Mucosa of rectum (tissue), 2 donors: ENCODE measurements around the gene SSTR4.

Experiments
- H3K27ac ChIP-seq, 2 donors: one replicate each; pipeline ENCODE4 v1.7.0; 2013; ENCODE audit warnings: inconsistent platforms in 2 of 2, low read depth in 2 of 2, low read length in 2 of 2
- H3K27me3 ChIP-seq, 2 donors: one replicate each; pipeline ENCODE4 v1.7.0; 2013; ENCODE audit warnings: low read length in 2 of 2; ENCODE audit not compliant: control insufficient read depth in 2 of 2, insufficient read depth in 2 of 2
- H3K36me3 ChIP-seq, 2 donors: one replicate each; pipeline ENCODE4 v1.7.0; 2013; ENCODE audit warnings: low read length in 2 of 2; ENCODE audit not compliant: control insufficient read depth in 2 of 2, insufficient read depth in 2 of 2
- H3K4me1 ChIP-seq, 2 donors: one replicate each; pipeline ENCODE4 v1.7.0; 2013; ENCODE audit warnings: low read length in 2 of 2, mild to moderate bottlenecking in 1 of 2; ENCODE audit not compliant: control insufficient read depth in 2 of 2, insufficient read depth in 2 of 2
- H3K4me3 ChIP-seq, 2 donors: one replicate each; pipeline ENCODE4 v1.7.0; 2013; ENCODE audit warnings: low read length in 2 of 2
- H3K9ac ChIP-seq, 2 donors: one replicate each; pipeline ENCODE4 v1.7.0; 2013; ENCODE audit warnings: low read length in 2 of 2, low read depth in 1 of 2, mild to moderate bottlenecking in 1 of 2
- H3K9me3 ChIP-seq, 2 donors: one replicate each; pipeline ENCODE4 v1.7.0; 2013; ENCODE audit warnings: low read length in 2 of 2; ENCODE audit not compliant: control insufficient read depth in 2 of 2
- donor health status: healthy.
- donor health status: Normal muscosa, but diverticular disease.

Gene SSTR4

GRCh38 chr20:23039136-23039875 is 4.2 kb downstream of the SSTR4 start:
- no peak overlapping the region for H3K9ac ChIP-seq
- no peaks in the 10 kb centered on the region for H3K36me3 ChIP-seq
- H3K4me3 ChIP-seq: no peak overlapping the region
- no peaks in the 10 kb centered on the region for H3K27me3 ChIP-seq
- no peaks in the 10 kb centered on the region for H3K9me3 ChIP-seq
- no peaks in the 10 kb centered on the region for H3K4me1 ChIP-seq
- no peak overlapping the region for H3K27ac ChIP-seq

- Histone ChIP-seq H3K4me1 (no peaks in the 10 kb centered on the region), H3K9ac (no peak overlapping the region), H3K9me3 (no peaks in the 10 kb centered on the region), H3K36me3 (no peaks in the 10 kb centered on the region), H3K4me3 (no peak overlapping the region), H3K27me3 (no peaks in the 10 kb centered on the region), H3K27ac (no peak overlapping the region)
Measured at GRCh38 chr20:23039885-23040508, 4.9 kb downstream of the SSTR4 start.

- Histone ChIP-seq H3K4me3 (no peak overlapping the region), H3K27me3 (peaks cover under 1 to 7% of the 10 kb centered on the region in 2 donors), H3K27ac (no peak overlapping the region), H3K9ac (no peak overlapping the region), H3K36me3 (no peaks in the 10 kb centered on the region), H3K4me1 (no peaks in the 10 kb centered on the region), H3K9me3 (no peaks in the 10 kb centered on the region)
Measured at GRCh38 chr20:23042270-23042669, 7.2 kb downstream of the SSTR4 start.

- Histone ChIP-seq H3K9ac (no peak overlapping the region), H3K9me3 (no peaks in the 10 kb centered on the region), H3K27ac (no peak overlapping the region), H3K4me3 (no peak overlapping the region), H3K27me3 (peaks cover 9 to 17% of the 10 kb centered on the region in 2 donors), H3K36me3 (no peaks in the 10 kb centered on the region), H3K4me1 (peaks cover 0 to 5% of the 10 kb centered on the region in 2 donors)
Measured at GRCh38 chr20:23043376-23043775, 8.3 kb downstream of the SSTR4 start.

DNA sequence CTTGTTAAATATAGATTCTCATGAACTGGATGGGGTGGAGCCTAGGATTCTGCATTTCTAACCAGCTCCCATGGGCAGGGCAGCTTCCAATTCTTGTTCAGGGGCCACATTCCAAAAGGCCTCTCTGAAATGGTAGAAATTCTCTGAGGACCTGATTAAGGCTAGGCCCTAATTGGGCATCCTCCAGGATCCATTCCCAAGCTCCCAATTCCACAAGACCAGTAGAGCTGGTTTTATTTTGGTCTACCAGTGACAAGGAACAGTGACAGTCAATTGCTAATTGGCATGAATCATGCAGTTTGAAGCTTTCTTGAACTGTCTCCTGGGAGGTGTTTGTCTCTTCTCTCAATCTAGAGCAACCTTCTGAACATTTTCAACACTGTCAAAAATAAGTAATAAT is 11.3 kb downstream of the SSTR4 start:
- Histone ChIP-seq H3K27ac (no peak overlapping the region), H3K4me1 (peaks cover 6 to 15% of the 10 kb centered on the region in 2 donors), H3K4me3 (no peak overlapping the region), H3K9ac (no peak overlapping the region), H3K9me3 (no peaks in the 10 kb centered on the region), H3K36me3 (no peaks in the 10 kb centered on the region), H3K27me3 (peaks cover 18 to 26% of the 10 kb centered on the region in 2 donors)

DNA sequence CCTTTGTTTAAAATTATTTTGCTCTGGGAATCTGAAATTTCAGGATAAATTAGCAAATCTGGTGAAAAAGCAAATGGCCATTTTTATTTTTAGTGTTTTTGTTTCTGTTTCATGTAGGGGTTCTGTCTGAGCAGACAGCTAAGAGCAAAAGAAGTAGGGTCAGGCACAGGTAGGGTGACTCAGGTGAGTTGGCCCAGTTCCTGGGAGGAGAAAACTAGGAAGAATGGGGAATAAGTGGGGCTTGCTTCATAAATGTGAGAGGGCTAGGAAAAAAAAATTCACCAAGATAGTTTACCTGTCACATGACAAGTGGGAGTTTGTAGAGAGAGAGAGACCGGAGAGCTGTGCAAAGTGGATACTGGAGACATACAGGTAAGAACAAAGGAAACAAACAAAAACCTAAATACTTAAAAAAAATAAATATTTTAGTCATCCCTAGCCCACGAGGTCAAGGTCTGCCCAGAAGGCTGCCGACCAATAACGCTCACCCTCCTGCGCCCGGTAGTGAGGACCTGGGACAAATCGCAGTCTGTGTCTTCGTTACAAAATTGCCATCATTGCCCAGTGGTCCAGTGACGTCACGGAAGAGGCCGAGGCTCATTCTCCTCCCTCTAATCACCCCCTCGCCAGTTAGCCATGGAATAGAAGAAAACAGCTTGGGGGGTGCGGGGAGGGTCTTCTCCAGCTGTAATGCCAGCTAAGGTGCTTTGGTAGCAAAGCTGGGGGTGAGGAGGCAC is 12.1 kb downstream of the SSTR4 start:
- Histone ChIP-seq H3K9ac (no peak overlapping the region), H3K36me3 (no peaks in the 10 kb centered on the region), H3K27ac (no peak overlapping the region), H3K27me3 (peaks cover 18 to 27% of the 10 kb centered on the region in 2 donors), H3K4me1 (peaks cover 6 to 15% of the 10 kb centered on the region in 2 donors), H3K9me3 (no peaks in the 10 kb centered on the region), H3K4me3 (peak overlapping the region; percentile 43 to 57)

DNA sequence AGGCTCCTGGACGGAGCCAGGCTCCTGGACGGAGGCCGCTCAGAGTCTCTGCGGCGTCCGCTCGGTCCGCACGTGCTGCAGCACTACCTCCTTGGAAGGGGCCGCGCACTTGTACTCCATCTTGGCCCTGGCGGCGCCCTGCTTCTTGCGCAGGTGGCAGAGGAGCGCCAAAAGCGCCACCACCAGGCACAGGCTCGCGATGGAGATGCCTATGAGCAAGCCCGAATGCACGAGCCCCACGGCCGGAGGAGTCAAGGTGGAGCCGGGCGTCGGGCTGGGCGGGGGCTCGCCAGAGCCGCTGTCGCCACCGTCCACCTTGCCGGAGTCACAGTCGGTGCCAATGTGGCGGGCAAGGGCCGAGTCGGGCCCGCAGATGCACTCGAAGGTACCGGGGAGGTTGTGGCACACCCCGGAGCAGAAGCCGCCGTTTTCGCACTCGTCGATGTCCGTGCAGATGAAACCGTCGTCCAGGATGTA is 12.7 kb downstream of the SSTR4 start:
- Histone ChIP-seq H3K4me3 (peak overlapping the region; percentile 43 to 57), H3K9me3 (no peaks in the 10 kb centered on the region), H3K4me1 (peaks cover 6 to 15% of the 10 kb centered on the region in 2 donors), H3K27ac (no peak overlapping the region), H3K36me3 (no peaks in the 10 kb centered on the region), H3K9ac (no peak overlapping the region), H3K27me3 (peaks cover 18 to 27% of the 10 kb centered on the region in 2 donors)

DNA sequence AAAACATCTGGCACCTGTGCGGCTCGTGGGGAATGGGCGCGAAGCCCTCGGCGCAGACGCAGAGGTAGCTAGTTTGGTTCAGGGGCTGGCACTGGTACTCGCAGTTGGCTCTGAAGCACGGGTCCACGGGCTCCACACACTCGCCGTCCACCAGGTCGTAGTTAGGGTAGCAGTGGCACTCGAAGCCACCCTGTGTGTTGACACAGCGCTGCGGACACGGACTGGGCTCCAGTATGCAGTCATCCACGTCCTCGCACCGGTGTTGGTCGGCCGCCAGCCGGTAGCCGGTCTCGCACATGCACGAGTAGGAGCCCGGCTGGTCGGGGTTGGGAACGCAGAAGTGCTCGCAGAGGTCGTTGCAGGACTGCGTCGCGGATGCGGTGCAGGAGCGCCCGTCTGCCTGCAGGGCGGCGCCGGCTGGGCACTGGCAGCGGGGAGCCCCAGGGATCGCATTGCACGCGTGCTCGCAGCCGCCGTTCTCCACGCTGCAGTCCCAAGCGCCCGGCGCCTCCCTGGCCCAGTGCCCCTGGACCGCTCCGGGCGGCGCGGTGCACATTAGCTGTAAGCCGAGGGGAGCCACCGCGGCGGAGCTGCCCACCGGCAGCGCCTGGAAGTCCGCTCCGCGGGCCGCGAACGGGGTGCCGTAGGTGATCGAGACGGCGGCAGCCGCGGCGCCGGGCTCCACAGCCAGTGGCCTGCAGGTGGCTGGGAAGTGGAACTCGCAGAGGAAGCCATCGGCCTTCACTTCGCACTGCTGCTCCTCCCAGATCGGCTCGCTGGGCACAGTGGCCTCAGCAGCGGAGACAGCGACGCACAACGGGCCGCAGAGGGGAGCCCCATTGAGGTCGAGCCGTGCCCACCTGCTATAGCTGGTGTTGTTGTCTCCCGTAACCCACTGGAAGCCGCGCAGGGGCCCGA is 13.4 kb downstream of the SSTR4 start:
- peaks cover 6 to 15% of the 10 kb centered on the region in 2 donors for H3K4me1 ChIP-seq
- H3K27ac ChIP-seq: peak overlapping the region; percentile 12 to 13
- peak overlapping the region; percentile 22 to 42 for H3K9ac ChIP-seq
- H3K9me3 ChIP-seq: no peaks in the 10 kb centered on the region
- H3K4me3 ChIP-seq: peak overlapping the region; percentile 43 to 57
- H3K27me3 ChIP-seq: peaks cover 23 to 27% of the 10 kb centered on the region in 2 donors
- H3K36me3 ChIP-seq: no peaks in the 10 kb centered on the region

- no peaks in the 10 kb centered on the region for H3K36me3 ChIP-seq
- peak within 1 kb of the TSS; percentile 43 to 57 for H3K4me3 ChIP-seq
- peak within 1 kb of the TSS; percentile 22 to 42 for H3K9ac ChIP-seq
- H3K27me3 ChIP-seq: peaks cover 23 to 27% of the 10 kb centered on the region in 2 donors
- no peaks in the 10 kb centered on the region for H3K9me3 ChIP-seq
- peaks cover 6 to 15% of the 10 kb centered on the region in 2 donors for H3K4me1 ChIP-seq
- H3K27ac ChIP-seq: peak within 1 kb of the TSS; percentile 61 to 66
Measured at GRCh38 chr20:23049201-23050075, 14.3 kb downstream of the SSTR4 start, which contains the start of gene THBD. THBD (minus strand) TSS chr20:23049672; CDS start chr20:23049504, 168 bp downstream.
